Measurements from ENCODE around the gene TLX3. TPM values are rescaled to one million over a fixed set of nuclear protein-coding genes. Genes with fewer than 3 reads are reported as not detected.
A peak's percentile ranks its signal among the peaks of the same experiment; 100 is the strongest.

The TLX3 gene
- total and polyA plus RNA-seq, 11 donors: 0.15 TPM; not detected in 10

GRCh38 chr5:171314728-171315385 is 5.8 kb downstream of the TLX3 start:
- WGBS, 4 donors: 2 to 6% (median 3%) methylated on average over 38 to 53 of the region's 53 CpGs
- TF ChIP-seq POLR2A (IDR thresholded peaks at IDR 0.05) (no peak), CTCF (IDR thresholded peaks at IDR 0.05) (no peak)
- ATAC-seq: peak in 3 of 4 donors; percentile 22 to 68 (median 61)
- Histone ChIP-seq H3K27ac (no peak overlapping the region), H3K4me3 (peak overlapping the region in 11 of 12 donors; percentile 5 to 37 (median 18)), H3K9me3 (no peaks in the 10 kb centered on the region), H3K4me1 (peaks cover 0 to 60% (median 43%) of the 10 kb centered on the region in 12 donors), H3K36me3 (no peaks in the 10 kb centered on the region), H3K27me3 (peaks cover 65 to 100% (median 98%) of the 10 kb centered on the region in 9 donors)
- DNase-seq: no peak
- intact Hi-C loops (cut with DNase I): no loop called here

- intact Hi-C loops (cut with DNase I): no loop called here
- TF ChIP-seq POLR2A (IDR thresholded peaks at IDR 0.05): no peak
- no peak for TF ChIP-seq CTCF (IDR thresholded peaks at IDR 0.05)
These were observed 6.4 kb downstream of the TLX3 start for GRCh38 chr5:171315386-171315891.

GRCh38 chr5:171315925-171316257 is 6.8 kb downstream of the TLX3 start:
- H3K27me3 ChIP-seq: peaks cover 60 to 100% (median 95%) of the 10 kb centered on the region in 9 donors
- no peak for ATAC-seq
- intact Hi-C loops (cut with DNase I): no loop called here
- H3K4me1 ChIP-seq: peaks cover 0 to 57% (median 40%) of the 10 kb centered on the region in 12 donors
- no peak overlapping the region for H3K27ac ChIP-seq
- peak overlapping the region in 10 of 12 donors; percentile 11 to 37 (median 16) for H3K4me3 ChIP-seq
- H3K9me3 ChIP-seq: no peaks in the 10 kb centered on the region
- WGBS, 4 donors: 8 to 15% (median 10%) methylated on average over 20 of the region's 20 CpGs
- TF ChIP-seq POLR2A (IDR thresholded peaks at IDR 0.05): no peak
- TF ChIP-seq CTCF (IDR thresholded peaks at IDR 0.05): no peak
- no peak for DNase-seq
- no peaks in the 10 kb centered on the region for H3K36me3 ChIP-seq

More at GRCh38 chr5:171315386-171315891, 6.4 kb downstream of the TLX3 start:
- H3K4me1 ChIP-seq: peaks cover 0 to 59% (median 42%) of the 10 kb centered on the region in 12 donors
- peak overlapping the region in 11 of 12 donors; percentile 5 to 37 (median 18) for H3K4me3 ChIP-seq
- H3K36me3 ChIP-seq: no peaks in the 10 kb centered on the region
- ATAC-seq (peak in 1 of 4 donors; percentile 8), DNase-seq (no peak)
- H3K9me3 ChIP-seq: no peaks in the 10 kb centered on the region
- peaks cover 63 to 100% (median 98%) of the 10 kb centered on the region in 9 donors for H3K27me3 ChIP-seq
- no peak overlapping the region for H3K27ac ChIP-seq
- 2 to 7% (median 4%) methylated on average over 23 to 36 of the region's 36 CpGs for WGBS, 4 donors

- Histone ChIP-seq H3K9me3 (no peaks in the 10 kb centered on the region), H3K4me3 (peak overlapping the region in 9 of 12 donors; percentile 11 to 37 (median 16)), H3K36me3 (no peaks in the 10 kb centered on the region), H3K4me1 (peaks cover 0 to 51% (median 35%) of the 10 kb centered on the region in 12 donors), H3K27me3 (peaks cover 54 to 100% (median 95%) of the 10 kb centered on the region in 9 donors), H3K27ac (no peak overlapping the region)
- ATAC-seq (peak in 1 of 4 donors; percentile 31), DNase-seq (no peak)
- WGBS, 4 donors: 4 to 7% (median 6%) methylated on average over 32 to 66 of the region's 66 CpGs
- intact Hi-C loops (cut with DNase I): no loop called here
- TF ChIP-seq POLR2A (IDR thresholded peaks at IDR 0.05): no peak
- no peak for TF ChIP-seq CTCF (IDR thresholded peaks at IDR 0.05)
These were observed 7.4 kb downstream of the TLX3 start for GRCh38 chr5:171316258-171317121.
